HEK293 (cell line): ENCODE results near the gene PSD2.

Experiments
- CTCF ChIA-PET: fragments of 350-600 bp; formaldehyde crosslinking; extraction: SDS; loops from one replicate; lab custom pipeline; 2021; ENCODE audit warnings: antibody characterized with exemption; lab: Yijun Ruan, JAX
- POLR2A ChIA-PET: fragments of 300-600 bp; formaldehyde crosslinking; extraction: SDS; loops from one replicate; lab custom pipeline; 2020; ENCODE audit warnings: antibody characterized with exemption, inconsistent platforms; lab: Yijun Ruan, JAX
- H3K27ac ChIP-seq: fragments of 200-500 bp; sonication (Bioruptor generic); 2 replicates; pipeline ENCODE4 v1.5.1; 2014; ENCODE audit warnings: low read depth, low read length, control low read depth, inconsistent platforms; ENCODE audit errors: extremely low read depth
- H3K36me3 ChIP-seq, 2 experiments: fragments of 200-500 bp in 1 of 2; sonication (Bioruptor generic) in 1 of 2; 1 replicate in 1 of 2; 2 replicates in 1 of 2; pipeline ENCODE4 v1.5.1; 2014 to 2017; ENCODE audit warnings: inconsistent platforms in 2 of 2, low read length in 2 of 2; ENCODE audit not compliant: control insufficient read depth in 2 of 2, insufficient read depth in 1 of 2
- H3K4me1 ChIP-seq: fragments of 200-500 bp; sonication (Bioruptor generic); 2 replicates; pipeline ENCODE4 v1.5.1; 2014; ENCODE audit warnings: mild to moderate bottlenecking, low read length, inconsistent platforms; ENCODE audit not compliant: control insufficient read depth, insufficient read depth
- H3K4me3 ChIP-seq: 2 replicates; pipeline ENCODE4 v1.5.1; 2011; ENCODE audit warnings: low read depth, mild to moderate bottlenecking, control low read depth, low read length, moderate library complexity
- H3K9me3 ChIP-seq: fragments of 200-500 bp; sonication (Bioruptor generic); 2 replicates; pipeline ENCODE4 v1.5.1; 2014; ENCODE audit warnings: low read depth, low read length, inconsistent platforms; ENCODE audit not compliant: control insufficient read depth, insufficient read depth
- BCL11A ChIP-seq: fragments of 450-650 bp; formaldehyde crosslinking; IDR thresholded peaks from 2 replicates; pipeline ENCODE4 v1.5.1; 2016; ENCODE audit warnings: low read depth, missing biosample characterization, missing genetic modification characterization
- BCL11B ChIP-seq: fragments of 450-650 bp; formaldehyde crosslinking; IDR thresholded peaks from 2 replicates; pipeline ENCODE4 v1.5.1; 2016; ENCODE audit warnings: low read depth, missing biosample characterization, missing genetic modification characterization
- BCL6B ChIP-seq: fragments of 450-650 bp; formaldehyde crosslinking; IDR thresholded peaks from 2 replicates; pipeline ENCODE4 v1.5.1; 2017; ENCODE audit warnings: missing biosample characterization, missing genetic modification characterization
- HOXD13 ChIP-seq: sonication (generic); formaldehyde crosslinking; IDR thresholded peaks from 2 replicates; pipeline ENCODE4 v1.8.0; 2022; ENCODE audit warnings: missing genetic modification reagents, borderline replicate concordance
- KLF17 ChIP-seq: fragments of 450-650 bp; formaldehyde crosslinking; IDR thresholded peaks from 2 replicates; pipeline ENCODE4 v1.5.1; 2016; ENCODE audit warnings: missing biosample characterization, missing genetic modification characterization
- ZBTB8A ChIP-seq: fragments of 450-650 bp; formaldehyde crosslinking; IDR thresholded peaks from 2 replicates; pipeline ENCODE4 v1.5.1; 2016; ENCODE audit warnings: missing biosample characterization, missing genetic modification characterization
- ZIC2 ChIP-seq: fragments of 450-650 bp; formaldehyde crosslinking; IDR thresholded peaks from 2 replicates; pipeline ENCODE4 v1.5.1; 2016; ENCODE audit warnings: missing biosample characterization, missing genetic modification characterization
- ZNF184 ChIP-seq: fragments of 450-650 bp; IDR thresholded peaks from 2 replicates; pipeline ENCODE4 v1.5.1; 2018; ENCODE audit warnings: missing biosample characterization, mild to moderate bottlenecking, missing genetic modification characterization
- ZNF341 ChIP-seq: fragments of 450-650 bp; formaldehyde crosslinking; IDR thresholded peaks from 2 replicates; pipeline ENCODE4; 2016; ENCODE audit warnings: low read depth, missing biosample characterization, missing genetic modification characterization
- ZNF416 ChIP-seq: fragments of 450-650 bp; formaldehyde crosslinking; IDR thresholded peaks from 2 replicates; pipeline ENCODE4 v1.5.1; 2016; ENCODE audit warnings: missing biosample characterization, missing genetic modification characterization
- ZNF433 ChIP-seq: fragments of 450-650 bp; formaldehyde crosslinking; IDR thresholded peaks from 2 replicates; pipeline ENCODE4 v1.5.1; 2016; ENCODE audit warnings: missing biosample characterization, missing genetic modification characterization, low read depth
- ZNF449 ChIP-seq: fragments of 450-650 bp; formaldehyde crosslinking; IDR thresholded peaks from 2 replicates; pipeline ENCODE4 v1.5.1; 2017; ENCODE audit warnings: missing biosample characterization, mild to moderate bottlenecking, missing genetic modification characterization, moderate library complexity
- ZNF48 ChIP-seq: fragments of 450-650 bp; formaldehyde crosslinking; IDR thresholded peaks from 2 replicates; pipeline ENCODE4 v1.5.1; 2016; ENCODE audit warnings: missing biosample characterization, missing genetic modification characterization
- ZNF501 ChIP-seq: fragments of 450-650 bp; formaldehyde crosslinking; IDR thresholded peaks from 2 replicates; pipeline ENCODE4 v1.5.1; 2016; ENCODE audit warnings: missing biosample characterization, missing genetic modification characterization
- ZNF510 ChIP-seq: fragments of 450-650 bp; formaldehyde crosslinking; IDR thresholded peaks from 2 replicates; pipeline ENCODE4 v1.5.1; 2018; ENCODE audit warnings: mild to moderate bottlenecking, missing genetic modification characterization, missing biosample characterization; ENCODE audit not compliant: insufficient replicate concordance
- ZNF514 ChIP-seq: fragments of 450-650 bp; formaldehyde crosslinking; IDR thresholded peaks from 2 replicates; pipeline ENCODE4 v1.5.1; 2016; ENCODE audit warnings: missing biosample characterization, missing genetic modification characterization
- ZNF626 ChIP-seq: fragments of 450-650 bp; sonication (Bioruptor Pico); formaldehyde crosslinking; IDR thresholded peaks from 2 replicates; pipeline ENCODE4 v1.5.1; 2018; ENCODE audit warnings: missing biosample characterization, missing genetic modification characterization, inconsistent platforms
- ZNF658 ChIP-seq: fragments of 450-650 bp; formaldehyde crosslinking; IDR thresholded peaks from 2 replicates; pipeline ENCODE4; 2016; ENCODE audit warnings: missing biosample characterization, missing genetic modification characterization
- ZNF677 ChIP-seq: fragments of 450-650 bp; IDR thresholded peaks from 2 replicates; pipeline ENCODE4 v1.5.0; 2018; ENCODE audit warnings: missing biosample characterization, mild to moderate bottlenecking, missing genetic modification characterization, moderate library complexity
- ZNF785 ChIP-seq: fragments of 450-650 bp; formaldehyde crosslinking; IDR thresholded peaks from 2 replicates; pipeline ENCODE4 v1.5.1; 2016; ENCODE audit warnings: missing biosample characterization, missing genetic modification characterization
- ZNF791 ChIP-seq: fragments of 450-650 bp; formaldehyde crosslinking; IDR thresholded peaks from 2 replicates; pipeline ENCODE4 v1.5.1; 2016; ENCODE audit warnings: missing biosample characterization, missing genetic modification characterization
- ZSCAN5A ChIP-seq: fragments of 450-650 bp; formaldehyde crosslinking; IDR thresholded peaks from 2 replicates; pipeline ENCODE4 v1.5.1; 2016; ENCODE audit warnings: missing biosample characterization, missing genetic modification characterization
- TF ChIP-seq, protein P1 (sequence below): fragments of 450-650 bp; formaldehyde crosslinking; IDR thresholded peaks from 2 replicates; pipeline ENCODE4 v1.5.1; 2016; ENCODE audit warnings: missing biosample characterization, missing genetic modification characterization
- TF ChIP-seq, protein P2 (sequence below): fragments of 450-650 bp; formaldehyde crosslinking; IDR thresholded peaks from 2 replicates; pipeline ENCODE4 v1.5.1; 2016; ENCODE audit warnings: missing biosample characterization, missing genetic modification characterization
- TF ChIP-seq, protein P3 (sequence below): fragments of 450-650 bp; formaldehyde crosslinking; IDR thresholded peaks from 2 replicates; pipeline ENCODE4 v1.5.1; 2016; ENCODE audit warnings: missing biosample characterization, missing genetic modification characterization

PSD2 gene

DNA sequence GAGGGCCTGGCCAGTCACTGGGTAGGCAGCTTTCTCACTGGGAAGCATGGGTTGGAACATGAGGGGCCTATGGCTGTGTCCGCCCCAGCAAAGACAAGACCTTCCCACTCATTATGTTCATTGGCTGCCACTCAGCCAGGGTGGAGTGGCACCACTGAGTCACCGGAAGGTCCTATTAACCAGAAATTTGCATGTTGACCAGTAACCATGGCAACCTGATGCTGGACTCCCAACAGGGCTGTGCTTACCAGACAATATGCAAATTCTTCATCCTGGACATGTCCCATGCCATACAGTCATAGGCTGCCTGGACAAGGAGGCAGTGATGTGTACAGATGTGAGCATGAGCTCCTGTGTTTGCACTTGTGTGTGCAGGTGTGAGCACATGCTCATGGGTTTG lies 66.7 kb downstream of the PSD2 start:
- H3K27ac ChIP-seq = no peak overlapping the region
- ChIA-PET POLR2A (no interaction called here), CTCF (interaction anchor here (0.7 to 8.1 kb wide), 11 partner anchors 10 to 229 kb away, joined by 3 to 85 read pairs (median 6); no protein-coding TSS in a partner anchor)
- H3K36me3 ChIP-seq = peaks cover 0 to 3% of the 10 kb centered on the region in 2 experiments; a peak in 1 of 3 replicates
- H3K4me3 ChIP-seq = no peak overlapping the region
- no peaks in the 10 kb centered on the region for H3K4me1 ChIP-seq
- no peak for TF ChIP-seq BCL11B (tag by site-specific recombination)
- TF ChIP-seq ZNF785 = no peak
- no peak for TF ChIP-seq ZNF341 (tag by site-specific recombination)
- no peak for TF ChIP-seq BCL11A (tag by site-specific recombination)
- no peak for TF ChIP-seq ZNF626 (tag by site-specific recombination)
- TF ChIP-seq ZNF416 = no peak
- TF ChIP-seq, protein P1, sequence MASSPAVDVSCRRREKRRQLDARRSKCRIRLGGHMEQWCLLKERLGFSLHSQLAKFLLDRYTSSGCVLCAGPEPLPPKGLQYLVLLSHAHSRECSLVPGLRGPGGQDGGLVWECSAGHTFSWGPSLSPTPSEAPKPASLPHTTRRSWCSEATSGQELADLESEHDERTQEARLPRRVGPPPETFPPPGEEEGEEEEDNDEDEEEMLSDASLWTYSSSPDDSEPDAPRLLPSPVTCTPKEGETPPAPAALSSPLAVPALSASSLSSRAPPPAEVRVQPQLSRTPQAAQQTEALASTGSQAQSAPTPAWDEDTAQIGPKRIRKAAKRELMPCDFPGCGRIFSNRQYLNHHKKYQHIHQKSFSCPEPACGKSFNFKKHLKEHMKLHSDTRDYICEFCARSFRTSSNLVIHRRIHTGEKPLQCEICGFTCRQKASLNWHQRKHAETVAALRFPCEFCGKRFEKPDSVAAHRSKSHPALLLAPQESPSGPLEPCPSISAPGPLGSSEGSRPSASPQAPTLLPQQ (tag by site-specific recombination) = no peak
- TF ChIP-seq, protein P2, sequence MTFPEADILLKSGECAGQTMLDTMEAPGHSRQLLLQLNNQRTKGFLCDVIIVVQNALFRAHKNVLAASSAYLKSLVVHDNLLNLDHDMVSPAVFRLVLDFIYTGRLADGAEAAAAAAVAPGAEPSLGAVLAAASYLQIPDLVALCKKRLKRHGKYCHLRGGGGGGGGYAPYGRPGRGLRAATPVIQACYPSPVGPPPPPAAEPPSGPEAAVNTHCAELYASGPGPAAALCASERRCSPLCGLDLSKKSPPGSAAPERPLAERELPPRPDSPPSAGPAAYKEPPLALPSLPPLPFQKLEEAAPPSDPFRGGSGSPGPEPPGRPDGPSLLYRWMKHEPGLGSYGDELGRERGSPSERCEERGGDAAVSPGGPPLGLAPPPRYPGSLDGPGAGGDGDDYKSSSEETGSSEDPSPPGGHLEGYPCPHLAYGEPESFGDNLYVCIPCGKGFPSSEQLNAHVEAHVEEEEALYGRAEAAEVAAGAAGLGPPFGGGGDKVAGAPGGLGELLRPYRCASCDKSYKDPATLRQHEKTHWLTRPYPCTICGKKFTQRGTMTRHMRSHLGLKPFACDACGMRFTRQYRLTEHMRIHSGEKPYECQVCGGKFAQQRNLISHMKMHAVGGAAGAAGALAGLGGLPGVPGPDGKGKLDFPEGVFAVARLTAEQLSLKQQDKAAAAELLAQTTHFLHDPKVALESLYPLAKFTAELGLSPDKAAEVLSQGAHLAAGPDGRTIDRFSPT = no peak
- TF ChIP-seq ZNF48 (tag by site-specific recombination) = no peak
- TF ChIP-seq ZNF791 (tag by site-specific recombination) = no peak
- no peak for TF ChIP-seq KLF17 (tag by site-specific recombination)
- no peak for TF ChIP-seq ZIC2 (tag by site-specific recombination)
- no peak for TF ChIP-seq ZNF677 (tag by site-specific recombination)
- no peaks in the 10 kb centered on the region for H3K9me3 ChIP-seq

DNA sequence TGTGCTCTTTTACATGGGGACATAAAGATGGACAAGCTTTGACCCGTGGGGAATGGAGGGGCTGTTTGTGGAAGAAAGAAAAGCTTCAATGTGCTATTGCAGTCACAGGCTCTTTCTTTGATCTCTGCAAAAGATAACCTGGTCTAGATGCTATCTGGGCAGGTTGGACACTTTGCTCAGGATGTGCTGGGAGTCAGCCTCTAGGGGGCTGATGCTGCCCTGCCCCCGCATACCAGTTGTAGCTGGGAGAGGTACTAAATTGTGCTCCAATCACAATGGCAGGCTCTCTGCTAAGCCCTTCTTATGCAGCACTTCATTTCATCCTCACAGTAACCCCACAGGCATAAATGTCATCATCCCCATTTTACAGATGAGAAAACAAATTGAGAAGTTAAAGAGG lies 67.2 kb downstream of the PSD2 start:
- H3K36me3 ChIP-seq = peaks cover 0 to 3% of the 10 kb centered on the region in 2 experiments; a peak in 1 of 3 replicates
- CTCF ChIA-PET = interaction anchor here (0.6 to 8.1 kb wide), 20 partner anchors 10 to 282 kb away, joined by 3 to 85 read pairs (median 4); no protein-coding TSS in a partner anchor
- POLR2A ChIA-PET = no interaction called here
- TF ChIP-seq ZNF501 (tag by site-specific recombination) (no peak), ZNF184 (no peak), ZNF510 (tag by site-specific recombination) (no peak), BCL6B (no peak), ZNF433 (tag by site-specific recombination) (no peak), HOXD13 (CRISPR knock-in tag) (no peak), ZBTB8A (tag by site-specific recombination) (no peak), ZNF449 (tag by site-specific recombination) (no peak), ZNF658 (tag by site-specific recombination) (no peak), ZSCAN5A (no peak), ZNF514 (tag by site-specific recombination) (no peak)
- TF ChIP-seq, protein P3, sequence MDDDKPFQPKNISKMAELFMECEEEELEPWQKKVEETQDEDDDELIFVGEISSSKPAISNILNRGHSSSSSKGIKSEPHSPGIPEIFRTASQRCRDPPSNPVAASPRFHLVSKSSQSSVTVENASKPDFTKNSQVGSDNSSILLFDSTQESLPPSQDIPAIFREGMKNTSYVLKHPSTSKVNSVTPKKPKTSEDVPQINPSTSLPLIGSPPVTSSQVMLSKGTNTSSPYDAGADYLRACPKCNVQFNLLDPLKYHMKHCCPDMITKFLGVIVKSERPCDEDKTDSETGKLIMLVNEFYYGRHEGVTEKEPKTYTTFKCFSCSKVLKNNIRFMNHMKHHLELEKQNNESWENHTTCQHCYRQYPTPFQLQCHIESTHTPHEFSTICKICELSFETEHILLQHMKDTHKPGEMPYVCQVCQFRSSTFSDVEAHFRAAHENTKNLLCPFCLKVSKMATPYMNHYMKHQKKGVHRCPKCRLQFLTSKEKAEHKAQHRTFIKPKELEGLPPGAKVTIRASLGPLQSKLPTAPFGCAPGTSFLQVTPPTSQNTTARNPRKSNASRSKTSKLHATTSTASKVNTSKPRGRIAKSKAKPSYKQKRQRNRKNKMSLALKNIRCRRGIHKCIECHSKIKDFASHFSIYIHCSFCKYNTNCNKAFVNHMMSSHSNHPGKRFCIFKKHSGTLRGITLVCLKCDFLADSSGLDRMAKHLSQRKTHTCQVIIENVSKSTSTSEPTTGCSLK (tag by site-specific recombination) = no peak

More for the DNA sequence above, 67.2 kb downstream of the PSD2 start:
- H3K4me1 ChIP-seq = no peaks in the 10 kb centered on the region
- H3K4me3 ChIP-seq = no peak overlapping the region
- H3K9me3 ChIP-seq = no peaks in the 10 kb centered on the region
- no peak overlapping the region for H3K27ac ChIP-seq
